Muscle of leg (tissue), 11 donors: Measurements from ENCODE around the gene C1R. TPM values are rescaled to one million over a fixed set of nuclear protein-coding genes. Genes with fewer than 3 reads are reported as not detected.
A peak's percentile ranks its signal among the peaks of the same experiment; 100 is the strongest.

Experiments used
- DNase-seq: peaks from one replicate; pipeline ENCODE4 v3.0.0; 2013
- H3K27ac ChIP-seq: one replicate; pipeline ENCODE4 v1.5.1; 2013; ENCODE audit warnings: mild to moderate bottlenecking, low read length, control low read depth
- H3K27me3 ChIP-seq: one replicate; pipeline ENCODE4 v1.6.1; 2013; ENCODE audit warnings: low read length; ENCODE audit not compliant: control insufficient read depth, insufficient read depth
- H3K36me3 ChIP-seq: one replicate; pipeline ENCODE4 v1.6.1; 2013; ENCODE audit warnings: low read length; ENCODE audit not compliant: control insufficient read depth, insufficient read depth
- H3K4me1 ChIP-seq: one replicate; pipeline ENCODE4 v1.6.1; 2013; ENCODE audit warnings: low read length; ENCODE audit not compliant: control insufficient read depth, insufficient read depth
- H3K4me3 ChIP-seq: one replicate; pipeline ENCODE4 v1.5.1; 2013; ENCODE audit warnings: low read length, control low read depth
- H3K9me3 ChIP-seq: replicated peaks from 2 replicates; pipeline ENCODE4 v1.6.1; 2013; ENCODE audit warnings: low read depth, low read length; ENCODE audit not compliant: control insufficient read depth
- WGBS: methylation state at CpG from one replicate; pipeline ENCODE4 v1.1.5; 2013; ENCODE audit warnings: missing lambda C conversion rate; ENCODE audit not compliant: insufficient coverage; 5-methylcytosine and 5-hydroxymethylcytosine counted together
- polyA plus RNA-seq, 8 donors: library from polyadenylated mRNA; unstranded; fragments of 120-200 nt; gene quantifications; one replicate each; pipeline versions ENCODE4 v1.2.1 to v1.2.3, GENCODE V29; 2013; ENCODE audit warnings: inconsistent platforms in 1 of 8, low replicate concordance in 1 of 8; ENCODE audit not compliant: insufficient read length in 8 of 8, insufficient read depth in 1 of 8
- total RNA-seq: library from RNA; stranded (reverse); fragments of 120-200 nt; gene quantifications from one replicate; pipeline ENCODE4 v1.2.4, GENCODE V29; 2013

Gene C1R
- total and polyA plus RNA-seq, 9 donors, result 75.0 to 105 (median 95.6) TPM

DNA sequence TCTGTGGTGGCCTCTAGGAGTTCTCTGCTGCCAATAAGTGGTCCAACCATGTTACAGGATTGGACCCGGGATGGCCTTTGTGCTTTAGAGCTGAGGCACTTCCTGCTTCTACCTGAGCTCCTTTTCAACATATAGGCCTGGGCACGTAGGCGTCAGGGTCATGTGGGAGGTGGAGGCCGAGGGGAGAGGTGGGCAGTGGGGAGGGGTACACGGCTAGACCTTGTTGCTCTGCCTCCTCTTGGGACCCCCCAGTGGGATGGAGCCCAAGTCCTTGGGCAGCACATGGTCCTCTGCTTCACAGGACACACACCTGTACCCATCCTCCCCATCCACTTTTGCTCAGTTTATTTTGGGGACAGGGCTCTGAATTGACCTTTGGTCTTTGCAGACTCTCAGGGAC is 29.1 kb upstream of the C1R start:
- Histone ChIP-seq H3K27ac (no peak overlapping the region), H3K4me3 (no peak overlapping the region), H3K4me1 (peaks cover 22% of the 10 kb centered on the region), H3K9me3 (no peaks in the 10 kb centered on the region), H3K27me3 (peaks cover 5% of the 10 kb centered on the region), H3K36me3 (no peaks in the 10 kb centered on the region)
- WGBS, result 86% methylated on average over 1 of the region's 5 CpGs
- DNase-seq, result no peak

DNA sequence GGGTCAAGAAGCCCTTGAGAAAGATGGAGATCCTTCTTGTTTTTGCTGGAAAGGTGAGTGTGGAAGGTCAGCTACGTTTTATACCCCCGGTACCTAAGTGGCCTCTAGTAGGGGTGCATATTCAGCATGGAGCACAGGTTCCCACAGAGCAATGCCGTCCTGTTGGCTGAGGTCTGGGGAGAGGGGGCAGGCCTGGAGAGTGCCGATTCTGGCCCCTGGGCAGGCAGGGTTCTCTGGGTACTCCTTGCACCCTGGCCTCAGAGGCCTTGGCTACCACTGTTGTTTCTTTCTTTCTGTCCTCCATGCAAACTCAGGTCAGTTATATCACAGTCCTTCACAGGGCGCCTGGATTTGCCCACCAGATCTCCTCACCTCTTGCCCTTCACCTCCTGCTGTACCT is 27.9 kb upstream of the C1R start:
- Histone ChIP-seq H3K27me3 (peaks cover 5% of the 10 kb centered on the region), H3K4me1 (peaks cover 22% of the 10 kb centered on the region), H3K4me3 (no peak overlapping the region), H3K27ac (no peak overlapping the region), H3K36me3 (no peaks in the 10 kb centered on the region), H3K9me3 (no peaks in the 10 kb centered on the region)
- DNase-seq, result no peak
- 81% methylated on average over 5 of the region's 5 CpGs for WGBS

DNA sequence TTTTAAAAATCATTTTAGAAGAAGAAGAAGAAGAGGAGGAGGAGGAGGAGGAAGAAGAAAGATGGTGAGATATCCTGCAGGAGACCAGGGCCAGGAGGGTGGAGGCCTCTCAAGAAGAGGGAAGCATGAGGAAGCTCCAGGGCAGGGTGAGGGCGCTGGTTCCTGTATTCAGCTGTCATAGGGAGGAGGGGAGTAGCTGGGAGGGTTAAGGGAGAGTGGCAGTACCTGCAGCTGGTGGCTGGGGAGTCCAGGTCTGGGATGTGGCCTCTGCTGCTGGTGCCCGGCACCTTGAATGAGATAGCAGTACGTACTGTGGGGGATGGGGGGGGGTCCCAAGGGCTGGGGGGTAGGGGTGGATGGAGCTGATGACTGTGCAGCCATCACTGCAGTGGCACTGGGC is 26.6 kb upstream of the C1R start:
- Histone ChIP-seq H3K27ac (no peak overlapping the region), H3K27me3 (no peaks in the 10 kb centered on the region), H3K36me3 (peaks cover 2% of the 10 kb centered on the region), H3K9me3 (no peaks in the 10 kb centered on the region), H3K4me1 (peaks cover 22% of the 10 kb centered on the region), H3K4me3 (no peak overlapping the region)
- WGBS, result 76% methylated on average over 3 of the region's 3 CpGs
- no peak for DNase-seq

DNA sequence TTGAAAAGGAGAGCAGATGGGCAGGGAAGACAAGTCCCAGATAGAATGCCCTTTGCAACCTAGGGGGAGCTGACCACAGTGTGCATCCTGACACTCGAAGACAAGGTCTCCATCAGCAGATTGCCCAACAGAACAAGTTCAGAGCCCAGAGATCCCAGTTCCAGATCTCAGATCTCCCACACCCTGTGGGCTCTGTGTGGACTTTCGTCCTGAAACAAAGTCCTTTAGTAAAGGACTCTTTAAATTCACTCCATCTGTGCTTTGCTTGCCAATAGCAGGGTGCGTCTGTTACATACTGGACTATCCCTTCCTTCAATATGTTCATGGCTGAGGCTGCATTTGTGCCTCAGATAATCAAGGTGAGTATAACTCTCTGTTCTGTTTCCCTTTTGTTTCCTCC is 25.4 kb upstream of the C1R start:
- no peak overlapping the region for H3K27ac ChIP-seq
- DNase-seq, result no peak
- H3K27me3 ChIP-seq, result no peaks in the 10 kb centered on the region
- no peak overlapping the region for H3K4me3 ChIP-seq
- H3K4me1 ChIP-seq, result peaks cover 20% of the 10 kb centered on the region
- H3K9me3 ChIP-seq, result no peaks in the 10 kb centered on the region
- WGBS, result 85% methylated on average over 1 of the region's 3 CpGs
- H3K36me3 ChIP-seq, result peaks cover 2% of the 10 kb centered on the region

DNA sequence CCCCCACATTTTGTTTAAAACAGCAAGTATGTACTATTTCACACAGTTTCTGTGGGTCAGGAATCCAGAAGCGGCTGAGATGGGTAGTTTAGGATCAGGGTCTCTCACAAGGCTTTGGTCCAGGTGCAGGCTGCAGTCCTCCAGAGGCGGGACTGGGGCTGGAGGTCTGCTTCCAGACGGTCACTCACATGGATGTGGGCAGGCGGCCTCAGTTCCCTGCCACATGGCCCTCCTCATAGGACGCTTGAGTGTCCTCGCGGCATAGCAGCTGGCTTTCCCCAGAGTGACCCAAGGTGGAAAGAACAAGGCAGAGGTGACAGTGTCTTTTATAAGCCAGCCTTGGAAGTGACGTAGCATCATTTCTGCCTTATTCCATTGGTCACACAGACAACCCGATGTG is 24.7 kb upstream of the C1R start:
- Histone ChIP-seq H3K36me3 (peaks cover 2% of the 10 kb centered on the region), H3K4me3 (no peak overlapping the region), H3K27me3 (no peaks in the 10 kb centered on the region), H3K9me3 (no peaks in the 10 kb centered on the region), H3K4me1 (peaks cover 18% of the 10 kb centered on the region), H3K27ac (no peak overlapping the region)
- DNase-seq, result no peak
- 80% methylated on average over 7 of the region's 9 CpGs for whole genome bisulfite sequencing

DNA sequence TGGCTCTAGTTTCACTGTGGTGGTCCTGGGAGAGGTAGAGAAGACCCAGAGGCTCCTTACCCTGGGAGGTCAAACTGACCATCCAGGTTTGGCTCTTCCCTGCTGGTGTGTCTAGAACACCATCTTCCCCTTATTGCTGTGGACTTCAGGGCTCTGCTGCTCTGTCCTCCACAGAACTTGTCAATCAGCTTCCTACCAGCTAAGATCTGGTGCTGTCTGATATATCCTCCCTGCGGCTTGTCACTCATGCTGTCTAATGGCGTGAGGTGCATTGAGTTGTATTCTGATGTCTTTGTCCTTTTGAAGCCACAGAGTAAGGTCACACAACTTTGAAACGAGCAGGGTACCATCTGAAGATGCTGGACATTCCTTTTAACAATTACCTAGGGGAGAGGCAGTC is 24.0 kb upstream of the C1R start:
- peaks cover 2% of the 10 kb centered on the region for H3K27me3 ChIP-seq
- no peaks in the 10 kb centered on the region for H3K9me3 ChIP-seq
- no CpG with 5 or more reads among the region's 3 CpGs for WGBS

DNA sequence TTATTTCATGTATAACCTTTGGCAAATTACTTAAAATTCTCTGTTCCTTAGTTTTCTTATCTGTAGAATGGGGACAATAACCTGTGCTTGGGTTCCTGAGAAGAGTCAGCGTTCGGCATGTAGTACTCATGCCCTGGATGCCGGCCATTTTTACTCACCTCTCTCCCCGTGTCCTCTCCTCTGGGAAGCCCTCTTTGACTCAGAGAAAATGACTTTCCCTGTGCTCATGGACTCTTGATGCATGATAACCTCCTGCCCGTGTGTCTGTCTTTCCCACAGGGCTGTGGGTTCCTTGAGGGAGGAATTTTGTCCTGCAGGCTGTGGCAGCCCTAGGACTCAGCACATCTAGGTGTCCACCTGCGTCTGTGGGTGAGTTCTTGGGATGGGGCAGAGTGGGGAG is 22.6 kb upstream of the C1R start:
- Histone ChIP-seq H3K4me3 (no peak overlapping the region), H3K4me1 (peaks cover 16% of the 10 kb centered on the region), H3K27ac (no peak overlapping the region), H3K27me3 (peaks cover 2% of the 10 kb centered on the region), H3K36me3 (peaks cover 2% of the 10 kb centered on the region), H3K9me3 (no peaks in the 10 kb centered on the region)
- 60% methylated on average over 2 of the region's 6 CpGs for WGBS
- no peak for DNase-seq

More for the DNA sequence above, 24.0 kb upstream of the C1R start:
- Histone ChIP-seq H3K36me3 (peaks cover 2% of the 10 kb centered on the region), H3K27ac (no peak overlapping the region), H3K4me3 (no peak overlapping the region), H3K4me1 (peaks cover 14% of the 10 kb centered on the region)
- DNase-seq, result no peak

DNA sequence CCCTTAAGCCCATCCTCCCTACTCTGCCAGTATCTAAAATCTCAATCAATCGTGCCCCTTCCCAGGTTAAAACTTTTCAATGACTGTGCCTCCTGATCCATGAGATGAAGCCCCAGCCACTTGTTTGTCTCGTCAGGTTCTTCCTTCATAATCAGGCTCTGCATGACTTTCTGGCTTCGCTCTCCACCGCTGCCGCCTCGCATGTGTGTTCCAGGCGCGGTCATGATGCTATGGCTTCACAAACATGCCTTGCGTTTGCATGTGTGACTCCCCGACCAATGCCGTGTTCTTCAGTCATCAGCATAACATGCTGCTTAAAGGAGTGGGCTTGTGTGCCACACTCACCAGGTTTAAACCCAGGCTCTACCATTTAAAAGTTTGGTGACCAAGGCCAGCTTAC is 21.8 kb upstream of the C1R start:
- 84% methylated on average over 11 of the region's 11 CpGs for WGBS
- no peaks in the 10 kb centered on the region for H3K9me3 ChIP-seq
- DNase-seq, result no peak
- peaks cover 2% of the 10 kb centered on the region for H3K27me3 ChIP-seq
- H3K36me3 ChIP-seq, result peaks cover 2% of the 10 kb centered on the region
- peaks cover 22% of the 10 kb centered on the region for H3K4me1 ChIP-seq
- H3K4me3 ChIP-seq, result no peak overlapping the region
- H3K27ac ChIP-seq, result no peak overlapping the region

DNA sequence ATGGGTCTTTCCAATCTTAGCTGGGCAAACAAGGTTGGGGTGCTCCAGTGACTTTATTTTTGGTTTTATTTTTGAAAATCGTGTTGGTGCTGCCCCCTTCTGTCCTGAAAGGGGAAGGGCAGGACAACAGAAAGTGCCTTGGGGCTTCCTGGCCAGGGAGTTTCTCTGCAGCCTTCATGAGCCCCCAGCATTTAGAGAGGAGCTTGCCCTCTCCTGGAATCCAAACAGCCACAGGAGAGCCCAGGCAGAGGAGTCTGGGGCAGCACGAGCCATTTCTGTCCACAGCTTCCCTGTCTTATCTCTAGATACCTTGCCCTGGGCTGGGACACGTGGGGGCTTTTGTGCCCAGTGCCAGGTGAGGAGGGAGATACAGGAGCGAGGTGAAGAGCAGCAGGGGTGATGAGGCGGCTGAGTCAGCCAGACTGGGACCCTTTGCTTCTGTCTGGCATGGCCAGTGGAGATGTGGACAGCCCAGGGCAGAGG is 21.2 kb upstream of the C1R start:
- peak; percentile 61 for DNase-seq
- Histone ChIP-seq H3K4me1 (peaks cover 26% of the 10 kb centered on the region), H3K27me3 (peaks cover 2% of the 10 kb centered on the region), H3K36me3 (peaks cover 2% of the 10 kb centered on the region), H3K27ac (no peak overlapping the region), H3K4me3 (no peak overlapping the region), H3K9me3 (no peaks in the 10 kb centered on the region)
- 0% methylated on average over 1 of the region's 5 CpGs for WGBS

DNA sequence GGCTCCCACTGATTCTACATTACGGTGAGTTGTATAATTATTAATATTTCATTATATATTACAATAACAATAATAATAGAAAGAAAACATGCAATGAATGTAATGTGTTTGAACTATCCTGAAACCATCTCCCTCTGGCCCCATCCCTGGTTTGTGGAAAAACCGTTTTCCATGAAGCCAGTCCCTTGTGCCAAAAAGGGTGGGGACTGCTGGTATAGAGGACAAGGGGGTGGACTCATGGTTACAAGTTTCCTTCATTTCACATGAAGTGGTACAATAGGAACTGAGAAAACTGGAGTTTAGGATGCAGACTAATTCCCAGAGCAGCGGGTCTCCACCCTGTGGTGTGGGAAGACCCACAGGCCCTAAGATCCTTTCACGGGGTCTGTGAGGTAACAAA is 19.8 kb upstream of the C1R start:
- Histone ChIP-seq H3K36me3 (peaks cover 2% of the 10 kb centered on the region), H3K27ac (peak overlapping the region; percentile 88), H3K27me3 (peaks cover 4% of the 10 kb centered on the region), H3K4me3 (no peak overlapping the region), H3K4me1 (peaks cover 33% of the 10 kb centered on the region), H3K9me3 (no peaks in the 10 kb centered on the region)
- peak; percentile 94 for DNase-seq
- WGBS, result no CpG with 5 or more reads among the region's 4 CpGs

DNA sequence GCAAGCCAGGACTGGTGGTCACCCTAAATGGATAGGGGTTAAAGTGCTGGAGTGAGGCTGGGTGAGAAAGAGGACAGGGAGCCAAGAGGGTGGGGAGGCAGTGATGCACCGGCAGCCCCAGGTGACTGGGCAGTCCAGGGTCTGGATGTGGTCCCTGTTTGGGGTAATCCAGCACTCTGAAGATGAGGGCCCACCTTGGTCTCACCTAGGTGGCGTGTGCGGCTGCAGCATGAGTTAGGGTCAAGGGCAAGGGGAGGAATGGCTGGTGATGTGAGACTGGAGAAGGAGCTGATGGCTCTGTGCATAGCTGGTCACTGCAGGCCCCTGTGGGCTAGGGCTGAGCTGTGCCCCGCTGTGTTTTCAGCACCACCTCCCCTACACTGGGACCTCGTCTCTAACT is 18.4 kb upstream of the C1R start:
- peak overlapping the region; percentile 23 for H3K27ac ChIP-seq
- peaks cover 33% of the 10 kb centered on the region for H3K4me1 ChIP-seq
- H3K4me3 ChIP-seq, result no peak overlapping the region
- 75% methylated on average over 2 of the region's 5 CpGs for WGBS
- peaks cover 4% of the 10 kb centered on the region for H3K9me3 ChIP-seq
- DNase-seq, result no peak
- peaks cover 2% of the 10 kb centered on the region for H3K36me3 ChIP-seq
- peaks cover 4% of the 10 kb centered on the region for H3K27me3 ChIP-seq
